C4-2B (cell line): ENCODE measurements around the gene CCDC120.

Experiments
- ZFX ChIP-seq: fragments of 450-650 bp; IDR thresholded peaks from 2 replicates; pipeline ENCODE4 v1.6.1; 2017
- TF ChIP-seq, protein P1 (sequence below): fragments of 450-650 bp; conservative IDR thresholded peaks from 2 replicates; pipeline ENCODE4 v1.5.1; 2017; ENCODE audit warnings: mild to moderate bottlenecking

DNA sequence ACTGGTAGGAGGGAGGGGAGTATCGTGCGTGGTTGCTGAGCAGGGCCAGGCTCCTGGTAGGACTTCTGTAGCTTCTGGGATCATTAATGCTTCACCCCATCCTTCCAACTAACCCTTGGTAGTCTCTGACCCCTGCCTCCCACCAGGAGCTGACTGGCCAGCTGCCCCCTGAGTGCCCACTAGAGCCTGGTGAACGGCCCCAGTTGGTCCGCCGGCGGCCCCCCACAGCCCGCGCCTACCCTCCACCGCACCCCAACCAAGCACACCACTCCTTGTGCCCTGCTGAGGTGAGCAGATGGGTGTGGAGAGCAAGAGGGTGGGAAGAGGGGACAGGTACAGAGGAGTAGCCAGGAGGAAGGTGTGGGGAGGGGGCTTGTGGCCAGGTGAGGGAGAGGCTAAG is 4.9 kb downstream of the CCDC120 start:
- TF ChIP-seq ZFX: no peak
- TF ChIP-seq, protein P1, sequence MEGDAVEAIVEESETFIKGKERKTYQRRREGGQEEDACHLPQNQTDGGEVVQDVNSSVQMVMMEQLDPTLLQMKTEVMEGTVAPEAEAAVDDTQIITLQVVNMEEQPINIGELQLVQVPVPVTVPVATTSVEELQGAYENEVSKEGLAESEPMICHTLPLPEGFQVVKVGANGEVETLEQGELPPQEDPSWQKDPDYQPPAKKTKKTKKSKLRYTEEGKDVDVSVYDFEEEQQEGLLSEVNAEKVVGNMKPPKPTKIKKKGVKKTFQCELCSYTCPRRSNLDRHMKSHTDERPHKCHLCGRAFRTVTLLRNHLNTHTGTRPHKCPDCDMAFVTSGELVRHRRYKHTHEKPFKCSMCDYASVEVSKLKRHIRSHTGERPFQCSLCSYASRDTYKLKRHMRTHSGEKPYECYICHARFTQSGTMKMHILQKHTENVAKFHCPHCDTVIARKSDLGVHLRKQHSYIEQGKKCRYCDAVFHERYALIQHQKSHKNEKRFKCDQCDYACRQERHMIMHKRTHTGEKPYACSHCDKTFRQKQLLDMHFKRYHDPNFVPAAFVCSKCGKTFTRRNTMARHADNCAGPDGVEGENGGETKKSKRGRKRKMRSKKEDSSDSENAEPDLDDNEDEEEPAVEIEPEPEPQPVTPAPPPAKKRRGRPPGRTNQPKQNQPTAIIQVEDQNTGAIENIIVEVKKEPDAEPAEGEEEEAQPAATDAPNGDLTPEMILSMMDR: no peak
